Measurements from ENCODE around the gene CALCOCO1.

- no peak for TF ChIP-seq MAFK (IDR thresholded peaks at IDR 0.05; ENCODE audit: low read depth, low read length)
- TF ChIP-seq YY1 (IDR thresholded peaks at IDR 0.05; ENCODE audit: low read depth, low read length), result no peak
- TF ChIP-seq CTCF (IDR thresholded peaks at IDR 0.05; ENCODE audit: control extremely low read depth in 1 of 3, insufficient read depth in 1 of 3, low read depth in 1 of 3, low read length in 3 of 3), result no peak
These were observed 49.6 kb upstream of the CALCOCO1 start for GRCh38 chr12:53776872-53777271.
